GM12864 (cell line): Measurements from ENCODE around the gene NR3C1.

Experiments
- DNase-seq: peaks from one replicate; pipeline ENCODE4 v3.0.0-alpha.2; 2011; ENCODE audit warnings: low read depth
- H3K4me3 ChIP-seq: 2 replicates; pipeline ENCODE4 v1.5.1; 2011; ENCODE audit warnings: mild to moderate bottlenecking, low read depth, low read length, control low read depth
- CTCF ChIP-seq: IDR thresholded peaks from 2 replicates; pipeline ENCODE4 v1.5.1; 2011; ENCODE audit warnings: low read depth, mild to moderate bottlenecking, moderate library complexity, low read length, control low read depth, inconsistent platforms; ENCODE audit errors: missing control alignments

The NR3C1 gene

GRCh38 chr5:143352691-143353090, 50.8 kb downstream of the NR3C1 start:
- no peak for DNase-seq
- no peak for TF ChIP-seq CTCF
- H3K4me3 ChIP-seq = no peak overlapping the region

- no peak overlapping the region for H3K4me3 ChIP-seq
- no peak for TF ChIP-seq CTCF
- no peak for DNase-seq
Measured at GRCh38 chr5:143350751-143351602, 52.5 kb downstream of the NR3C1 start.

- no peak overlapping the region for H3K4me3 ChIP-seq
Measured at GRCh38 chr5:143350341-143350740, 53.1 kb downstream of the NR3C1 start.

GRCh38 chr5:143349177-143349576, 54.3 kb downstream of the NR3C1 start:
- H3K4me3 ChIP-seq = no peak overlapping the region
- DNase-seq = no peak
- TF ChIP-seq CTCF = no peak

More at GRCh38 chr5:143350341-143350740, 53.1 kb downstream of the NR3C1 start:
- TF ChIP-seq CTCF = no peak
- DNase-seq = no peak

GRCh38 chr5:143347698-143348344, 55.7 kb downstream of the NR3C1 start:
- TF ChIP-seq CTCF = no peak
- no peak overlapping the region for H3K4me3 ChIP-seq
- DNase-seq = no peak

GRCh38 chr5:143347046-143347445, 56.4 kb downstream of the NR3C1 start:
- H3K4me3 ChIP-seq = no peak overlapping the region
- TF ChIP-seq CTCF = no peak
- DNase-seq = no peak
